NCI-H2227 treated with DMSO at 0.1 percent for 48 hours (cell line): ENCODE results near the gene NFS1.

Experiments
- DNase-seq: peaks from one replicate; lab custom pipeline; 2025; lab: John Stamatoyannopoulos, UW

NFS1 gene

GRCh38 chr20:35638751-35639150, 60.4 kb downstream of the NFS1 start:
- DNase-seq, result no peak

- DNase-seq, result no peak
Observed at GRCh38 chr20:35637276-35637675, 61.9 kb downstream of the NFS1 start.

- no peak for DNase-seq
Observed at GRCh38 chr20:35636095-35636494, 63.1 kb downstream of the NFS1 start.

GRCh38 chr20:35635652-35636051, 63.5 kb downstream of the NFS1 start:
- no peak for DNase-seq

GRCh38 chr20:35632539-35633115, 66.5 kb downstream of the NFS1 start:
- no peak for DNase-seq

GRCh38 chr20:35630636-35631035, 68.5 kb downstream of the NFS1 start:
- DNase-seq, result no peak

GRCh38 chr20:35629427-35630145, 69.6 kb downstream of the NFS1 start:
- DNase-seq, result no peak

GRCh38 chr20:35627121-35627520, 72.0 kb downstream of the NFS1 start:
- no peak for DNase-seq

- no peak for DNase-seq
Observed at GRCh38 chr20:35626386-35627001, 72.7 kb downstream of the NFS1 start.

GRCh38 chr20:35625584-35626385, 73.4 kb downstream of the NFS1 start:
- no peak for DNase-seq

- DNase-seq, result no peak
Observed at GRCh38 chr20:35621560-35621946, 77.6 kb downstream of the NFS1 start.

- DNase-seq, result no peak
Observed at GRCh38 chr20:35620818-35621559, 78.2 kb downstream of the NFS1 start.

- DNase-seq, result peak; percentile 93
Observed at GRCh38 chr20:35619196-35620095, 79.7 kb downstream of the NFS1 start.

- DNase-seq, result no peak
Observed at GRCh38 chr20:35618263-35619131, 80.7 kb downstream of the NFS1 start.
